ENCODE data around the gene OSBP2.
A peak's percentile ranks its signal among the peaks of the same experiment; 100 is the strongest.
"Not testable (repeated sequence)": the region's sequence is repeated elsewhere in the genome, so short reads cannot be mapped to it uniquely, and the experiment has no call there.

OSBP2 gene

GRCh38 chr22:30667107-30667493 is 27.6 kb upstream of the OSBP2 start:
- TF ChIP-seq, protein P1, sequence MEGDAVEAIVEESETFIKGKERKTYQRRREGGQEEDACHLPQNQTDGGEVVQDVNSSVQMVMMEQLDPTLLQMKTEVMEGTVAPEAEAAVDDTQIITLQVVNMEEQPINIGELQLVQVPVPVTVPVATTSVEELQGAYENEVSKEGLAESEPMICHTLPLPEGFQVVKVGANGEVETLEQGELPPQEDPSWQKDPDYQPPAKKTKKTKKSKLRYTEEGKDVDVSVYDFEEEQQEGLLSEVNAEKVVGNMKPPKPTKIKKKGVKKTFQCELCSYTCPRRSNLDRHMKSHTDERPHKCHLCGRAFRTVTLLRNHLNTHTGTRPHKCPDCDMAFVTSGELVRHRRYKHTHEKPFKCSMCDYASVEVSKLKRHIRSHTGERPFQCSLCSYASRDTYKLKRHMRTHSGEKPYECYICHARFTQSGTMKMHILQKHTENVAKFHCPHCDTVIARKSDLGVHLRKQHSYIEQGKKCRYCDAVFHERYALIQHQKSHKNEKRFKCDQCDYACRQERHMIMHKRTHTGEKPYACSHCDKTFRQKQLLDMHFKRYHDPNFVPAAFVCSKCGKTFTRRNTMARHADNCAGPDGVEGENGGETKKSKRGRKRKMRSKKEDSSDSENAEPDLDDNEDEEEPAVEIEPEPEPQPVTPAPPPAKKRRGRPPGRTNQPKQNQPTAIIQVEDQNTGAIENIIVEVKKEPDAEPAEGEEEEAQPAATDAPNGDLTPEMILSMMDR (conservative IDR thresholded peaks at IDR 0.05; ENCODE audit: low read length), result no peak
- DNase-seq (ENCODE audit: low read depth), result no peak
- peak overlapping the region; percentile 94 for H3K4me3 ChIP-seq (ENCODE audit: low read length)

- peak within 1 kb of the TSS; percentile 94 for H3K4me3 ChIP-seq (ENCODE audit: low read length)
- DNase-seq (ENCODE audit: low read depth), result peak; percentile 82
- TF ChIP-seq, protein P1 (conservative IDR thresholded peaks at IDR 0.05; ENCODE audit: low read length), result peak; percentile 38
Observed at GRCh38 chr22:30667494-30668385, 26.9 kb upstream of the OSBP2 start, which contains the start of gene DUSP18. DUSP18 (minus strand) TSS chr22:30667875; CDS start chr22:30664003, 3,872 bp downstream.

GRCh38 chr22:30668386-30668710 is 26.3 kb upstream of the OSBP2 start:
- TF ChIP-seq, protein P1 (conservative IDR thresholded peaks at IDR 0.05; ENCODE audit: low read length), result no peak
- peak overlapping the region; percentile 94 for H3K4me3 ChIP-seq (ENCODE audit: low read length)
- DNase-seq (ENCODE audit: low read depth), result no peak

GRCh38 chr22:30671071-30671470 is 23.6 kb upstream of the OSBP2 start:
- H3K4me3 ChIP-seq (ENCODE audit: low read length), result no peak overlapping the region
- TF ChIP-seq, protein P1 (conservative IDR thresholded peaks at IDR 0.05; ENCODE audit: low read length), result no peak
- no peak for DNase-seq (ENCODE audit: low read depth)

DNA sequence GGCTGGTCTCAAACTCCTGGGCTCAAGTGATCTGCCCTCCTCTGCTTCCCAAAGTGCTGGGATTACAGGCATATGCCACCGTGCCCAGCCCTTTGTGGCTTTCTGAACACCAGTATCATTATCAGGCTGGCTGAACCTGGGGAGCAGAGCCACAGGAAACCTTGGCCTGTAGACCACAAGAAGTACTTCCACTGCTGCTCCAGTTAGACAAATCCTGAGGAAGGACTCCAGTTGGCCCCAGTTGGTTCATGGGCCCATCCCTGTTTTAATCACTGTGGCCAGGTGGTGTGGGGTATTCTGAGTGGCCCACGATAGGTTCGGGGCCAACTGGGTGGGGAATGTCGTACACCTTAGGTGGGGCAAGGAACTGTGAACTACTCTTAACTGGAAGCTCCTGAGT is 21.5 kb upstream of the OSBP2 start:
- no peak for DNase-seq (ENCODE audit: low read depth)
- H3K4me3 ChIP-seq (ENCODE audit: low read length), result no peak overlapping the region
- TF ChIP-seq, protein P1 (conservative IDR thresholded peaks at IDR 0.05; ENCODE audit: low read length), result no peak

GRCh38 chr22:30674482-30674881 is 20.2 kb upstream of the OSBP2 start:
- H3K4me3 ChIP-seq (ENCODE audit: low read length), result no peak overlapping the region
- no peak for DNase-seq (ENCODE audit: low read depth)
- TF ChIP-seq, protein P1 (conservative IDR thresholded peaks at IDR 0.05; ENCODE audit: low read length), result no peak

GRCh38 chr22:30675436-30675835 is 19.2 kb upstream of the OSBP2 start:
- no peak overlapping the region for H3K4me3 ChIP-seq (ENCODE audit: low read length)
- TF ChIP-seq, protein P1 (conservative IDR thresholded peaks at IDR 0.05; ENCODE audit: low read length), result no peak
- no peak for DNase-seq (ENCODE audit: low read depth)

GRCh38 chr22:30676565-30676964 is 18.1 kb upstream of the OSBP2 start:
- not testable (repeated sequence) for H3K4me3 ChIP-seq (ENCODE audit: low read length); DNase-seq (ENCODE audit: low read depth)

GRCh38 chr22:30679895-30680690 is 14.6 kb upstream of the OSBP2 start:
- H3K4me3 ChIP-seq (ENCODE audit: low read length); DNase-seq (ENCODE audit: low read depth): not testable (repeated sequence)
